Subcutaneous adipose tissue (tissue), 4 donors: ENCODE results near the gene DHX40. TPM values are rescaled to one million over a fixed set of nuclear protein-coding genes. Genes with fewer than 3 reads are reported as not detected.

Experiments
- CTCF ChIP-seq: fragments of 450-650 bp; IDR thresholded peaks from one replicate; pipeline ENCODE4 v1.5.1; 2016; ENCODE audit warnings: low read depth, mild to moderate bottlenecking, control low read depth, antibody characterized with exemption, moderate library complexity
- small RNA-seq: library from RNA; depleted of rRNA; stranded (forward); fragments of <200 nt; gene quantifications from one replicate; pipeline ENCODE3, GENCODE V24; 2016
- total RNA-seq, 4 donors: library from RNA; depleted of rRNA; stranded (reverse); fragments of >200 nt; gene quantifications; one replicate each; pipeline ENCODE4 v1.1.0, GENCODE V29; 2016

DHX40 gene
- total RNA-seq, 4 donors from 2014 or later, result 41.6 to 54.8 (median 49.3) TPM

- no peak for TF ChIP-seq CTCF
Measured at GRCh38 chr17:59647288-59647687, 81.9 kb downstream of the DHX40 start.

DNA sequence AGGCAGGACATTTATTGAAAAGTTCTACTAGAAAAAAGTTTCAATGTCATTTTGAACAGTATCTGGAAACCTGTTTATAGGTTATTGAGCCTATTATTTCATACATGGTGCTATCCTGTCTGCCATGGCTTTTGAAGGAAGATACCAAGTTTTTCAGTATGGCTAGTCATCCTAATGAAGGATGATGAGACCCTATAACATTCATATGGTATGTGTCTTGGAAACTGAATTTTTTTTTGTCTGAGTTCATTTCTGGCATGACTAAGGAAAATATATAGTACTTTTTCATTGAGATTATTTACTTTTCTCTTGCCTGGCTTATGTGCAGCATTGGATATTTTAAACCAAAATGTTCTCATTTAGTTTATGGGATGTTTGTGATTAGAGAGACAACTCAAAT lies 84.5 kb downstream of the DHX40 start:
- no peak for TF ChIP-seq CTCF

GRCh38 chr17:59650642-59651041 lies 85.2 kb downstream of the DHX40 start:
- no peak for TF ChIP-seq CTCF

GRCh38 chr17:59651346-59651745 lies 85.9 kb downstream of the DHX40 start:
- TF ChIP-seq CTCF, result no peak

DNA sequence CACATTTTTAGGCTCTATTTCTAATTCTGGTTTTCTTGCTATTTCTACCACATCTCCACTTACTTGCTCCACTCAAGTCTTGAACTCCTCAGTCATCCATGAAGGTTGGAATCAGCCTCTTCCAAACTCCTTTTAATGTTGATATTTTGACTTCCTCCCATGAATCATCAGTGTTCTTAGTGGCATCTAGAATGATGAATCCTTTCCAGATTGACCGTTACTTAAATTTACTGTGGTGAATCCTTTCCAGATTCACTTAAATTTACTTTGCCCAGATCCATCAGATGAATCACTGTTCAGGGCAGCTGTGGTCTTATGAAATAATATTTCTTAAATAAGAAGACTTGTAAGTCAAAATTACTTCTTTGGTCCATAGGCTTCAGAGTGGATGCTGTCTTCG lies 86.7 kb downstream of the DHX40 start:
- TF ChIP-seq CTCF, result no peak

Small RNA genes lying within 50 kb of the gene (small RNA-seq; reads per million reads assigned to genes)
- not detected for gene RNU4-13P

Other genes starting within 250 kb of the DHX40 start
- gene YPEL2, start 234.0 kb upstream of the DHX40 start, total RNA-seq, result 10 to 100 TPM; 55.2 to 65.4 (median 56.1) TPM
- gene CLTC, start 54.3 kb downstream of the DHX40 start, total RNA-seq, result 100 to 1,000 TPM; 141 to 284 (median 237) TPM
- 10 to 100 TPM; 17.3 to 36.7 (median 32.4) TPM for gene PTRH2, start 141.8 kb downstream of the DHX40 start, total RNA-seq
- gene VMP1, start 142.0 kb downstream of the DHX40 start, total RNA-seq, result 100 to 1,000 TPM in 3 of 4 donors, 10 to 100 TPM in 1; 94.2 to 332 (median 246) TPM